DND-41 (cell line): Measurements from ENCODE around the gene PSMC2.

Source experiments
- ATAC-seq: fragments of 200-7000 bp; cut with Tn5 transposase; 3 replicates; pipeline ENCODE4 v1.9.1; 2021; ENCODE audit warnings: low read depth; ENCODE audit not compliant: insufficient read depth
- DNase-seq: peaks from one replicate; pipeline ENCODE4 v3.0.0-alpha.2; 2020
- H2AFZ ChIP-seq: 2 replicates; pipeline ENCODE4 v1.6.0; 2012; ENCODE audit warnings: low read depth, low read length
- H3K27ac ChIP-seq: 2 replicates; pipeline ENCODE4 v1.5.1; 2012; ENCODE audit warnings: low read length, inconsistent platforms
- H3K27me3 ChIP-seq: fragments of 200-600 bp; sonication (generic); 2 replicates; pipeline ENCODE4 v1.6.0; 2012; ENCODE audit warnings: low read length, mild to moderate bottlenecking, inconsistent platforms; ENCODE audit not compliant: insufficient read depth, poor library complexity
- H3K36me3 ChIP-seq: 2 replicates; pipeline ENCODE4 v1.5.1; 2012; ENCODE audit warnings: low read length, inconsistent platforms; ENCODE audit not compliant: insufficient read depth
- H3K4me1 ChIP-seq: 2 replicates; pipeline ENCODE4 v1.5.1; 2012; ENCODE audit warnings: mild to moderate bottlenecking, low read length; ENCODE audit not compliant: insufficient read depth
- H3K4me2 ChIP-seq: 2 replicates; pipeline ENCODE4 v1.6.0; 2012; ENCODE audit warnings: mild to moderate bottlenecking, moderate library complexity, low read length, inconsistent platforms; ENCODE audit not compliant: insufficient read depth
- H3K4me3 ChIP-seq, 2 experiments: fragments of 200-600 bp in 1 of 2; shearing (Covaris generic) in 1 of 2; 2 replicates each; pipeline ENCODE4 v1.5.1; 2012 to 2016; ENCODE audit warnings: inconsistent platforms in 2 of 2, low read length in 2 of 2, mild to moderate bottlenecking in 2 of 2, low read depth in 1 of 2, moderate library complexity in 1 of 2
- H3K79me2 ChIP-seq: 2 replicates; pipeline ENCODE4 v1.6.0; 2012; ENCODE audit warnings: low read length, inconsistent platforms; ENCODE audit not compliant: insufficient read depth
- H3K9ac ChIP-seq: 2 replicates; pipeline ENCODE4 v1.6.0; 2012; ENCODE audit warnings: low read depth, mild to moderate bottlenecking, inconsistent platforms, low read length, moderate library complexity
- H3K9me3 ChIP-seq: 2 replicates; pipeline ENCODE4 v1.5.1; 2012; ENCODE audit warnings: low read length, moderate library complexity, mild to moderate bottlenecking, inconsistent platforms; ENCODE audit not compliant: insufficient read depth, severe bottlenecking
- H4K20me1 ChIP-seq: 2 replicates; pipeline ENCODE4 v1.6.0; 2012; ENCODE audit warnings: low read length; ENCODE audit not compliant: insufficient read depth
- CTCF ChIP-seq: IDR thresholded peaks from 2 replicates; pipeline ENCODE4 v1.5.1; 2012; ENCODE audit warnings: borderline replicate concordance, low read length, moderate library complexity, mild to moderate bottlenecking; ENCODE audit not compliant: poor library complexity, severe bottlenecking; ENCODE audit errors: extremely low read depth
- EZH2 ChIP-seq: IDR thresholded peaks from 3 replicates; pipeline ENCODE4 v1.6.1; 2012; ENCODE audit warnings: borderline replicate concordance, low read depth, mild to moderate bottlenecking, moderate library complexity, low read length, inconsistent platforms; ENCODE audit not compliant: severe bottlenecking

PSMC2 gene

GRCh38 chr7:103391976-103392375 is 44.5 kb downstream of the PSMC2 start:
- no peaks in the 10 kb centered on the region for H3K36me3 ChIP-seq
- no peaks in the 10 kb centered on the region for H3K9me3 ChIP-seq
- ATAC-seq, result no peak
- no peak overlapping the region for H3K4me2 ChIP-seq
- H3K9ac ChIP-seq, result no peak overlapping the region
- H3K27me3 ChIP-seq, result peaks cover 10% of the 10 kb centered on the region
- DNase-seq, result no peak
- TF ChIP-seq EZH2 (no peak), CTCF (no peak)
- H3K79me2 ChIP-seq, result no peaks in the 10 kb centered on the region
- no peak overlapping the region for H2AFZ ChIP-seq
- H3K27ac ChIP-seq, result no peak overlapping the region
- H3K4me3 ChIP-seq, result no peak overlapping the region
- H3K4me1 ChIP-seq, result no peaks in the 10 kb centered on the region
- no peaks in the 10 kb centered on the region for H4K20me1 ChIP-seq

GRCh38 chr7:103394566-103394965 is 47.1 kb downstream of the PSMC2 start:
- TF ChIP-seq EZH2, result no peak
- no peak for TF ChIP-seq CTCF
- H3K4me2 ChIP-seq, result no peak overlapping the region
- no peak overlapping the region for H3K9ac ChIP-seq
- no peak overlapping the region for H3K4me3 ChIP-seq
- H3K36me3 ChIP-seq, result no peaks in the 10 kb centered on the region
- no peaks in the 10 kb centered on the region for H3K9me3 ChIP-seq
- H3K79me2 ChIP-seq, result no peaks in the 10 kb centered on the region
- peaks cover 4% of the 10 kb centered on the region for H3K27me3 ChIP-seq
- H4K20me1 ChIP-seq, result no peaks in the 10 kb centered on the region
- no peak overlapping the region for H2AFZ ChIP-seq
- no peak for ATAC-seq
- no peak for DNase-seq
- no peak overlapping the region for H3K27ac ChIP-seq
- H3K4me1 ChIP-seq, result no peaks in the 10 kb centered on the region

GRCh38 chr7:103395071-103395470 is 47.6 kb downstream of the PSMC2 start:
- no peak overlapping the region for H3K9ac ChIP-seq
- ATAC-seq (no peak), DNase-seq (no peak)
- TF ChIP-seq CTCF (no peak), EZH2 (no peak)
- H3K9me3 ChIP-seq, result no peaks in the 10 kb centered on the region
- no peak overlapping the region for H3K27ac ChIP-seq
- no peak overlapping the region for H3K4me3 ChIP-seq
- H3K4me1 ChIP-seq, result no peaks in the 10 kb centered on the region
- H2AFZ ChIP-seq, result no peak overlapping the region
- no peak overlapping the region for H3K4me2 ChIP-seq
- peaks cover 4% of the 10 kb centered on the region for H3K27me3 ChIP-seq
- no peaks in the 10 kb centered on the region for H3K79me2 ChIP-seq
- no peaks in the 10 kb centered on the region for H4K20me1 ChIP-seq
- no peaks in the 10 kb centered on the region for H3K36me3 ChIP-seq

GRCh38 chr7:103396471-103396870 is 49.0 kb downstream of the PSMC2 start:
- no peak overlapping the region for H2AFZ ChIP-seq
- no peak for TF ChIP-seq CTCF
- TF ChIP-seq EZH2, result no peak
- no peak overlapping the region for H3K4me2 ChIP-seq
- no peaks in the 10 kb centered on the region for H3K36me3 ChIP-seq
- no peak overlapping the region for H3K27ac ChIP-seq
- no peaks in the 10 kb centered on the region for H4K20me1 ChIP-seq
- H3K9me3 ChIP-seq, result no peaks in the 10 kb centered on the region
- DNase-seq (no peak), ATAC-seq (no peak)
- H3K4me1 ChIP-seq, result no peaks in the 10 kb centered on the region
- no peaks in the 10 kb centered on the region for H3K27me3 ChIP-seq
- H3K9ac ChIP-seq, result no peak overlapping the region
- H3K4me3 ChIP-seq, result no peak overlapping the region
- no peaks in the 10 kb centered on the region for H3K79me2 ChIP-seq
